ENCODE data around the gene BEX3.

DNA sequence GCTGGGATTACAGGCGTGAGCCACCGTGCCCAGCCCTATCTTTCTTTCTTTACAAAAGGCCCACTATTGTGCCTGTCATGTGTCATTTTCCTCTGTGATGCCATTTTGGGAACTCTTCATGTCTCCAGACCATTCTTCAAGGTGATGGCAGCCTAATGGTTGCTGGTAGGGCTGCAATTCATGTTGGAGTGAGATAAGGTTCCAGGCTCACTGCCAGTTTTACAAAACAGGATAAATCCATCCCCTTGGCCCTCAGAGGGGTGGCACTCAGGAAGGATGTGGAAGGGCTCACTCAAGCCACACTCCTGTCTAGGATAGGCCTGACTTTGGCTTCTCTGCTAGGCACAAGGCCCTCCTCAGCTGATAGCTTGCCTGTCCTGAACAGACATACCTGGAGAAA, 16.2 kb upstream of the BEX3 start:
- no peak for TF ChIP-seq POLR2A (IDR thresholded peaks at IDR 0.05; ENCODE audit: low read depth, low read length)
- TF ChIP-seq PAX5 (IDR thresholded peaks at IDR 0.05; ENCODE audit: insufficient read depth, low read length, severe bottlenecking): no peak
- no peak for TF ChIP-seq POLR2AphosphoS5 (IDR thresholded peaks at IDR 0.05; ENCODE audit: low read depth, low read length)
- no peak for TF ChIP-seq SPI1 (IDR thresholded peaks at IDR 0.05; ENCODE audit: low read depth, low read length)
- no peak for TF ChIP-seq TAF1 (IDR thresholded peaks at IDR 0.05; ENCODE audit: low read depth, low read length)
